ENCODE results near the gene WEE2. TPM values are rescaled to one million over a fixed set of nuclear protein-coding genes. Genes with fewer than 3 reads are reported as not detected.

WEE2 gene
- total RNA-seq, 1 experiment from 2014 or later = not detected

GRCh38 chr7:141675436-141676215 lies 32.5 kb upstream of the WEE2 start:
- Histone ChIP-seq H4K20me1 (ENCODE audit: insufficient read depth) (no peaks in the 10 kb centered on the region), H3K9me2 (ENCODE audit: insufficient read depth) (no peaks in the 10 kb centered on the region), H3K36me3 (ENCODE audit: control insufficient read depth in 1 of 2, insufficient read depth in 2 of 2, low read length in 2 of 2) (no peaks in the 10 kb centered on the region), H3K79me2 (ENCODE audit: insufficient read depth, low read length) (no peaks in the 10 kb centered on the region), H3K27me3 (ENCODE audit: insufficient read depth, low read length) (no peaks in the 10 kb centered on the region), H3K9me3 (ENCODE audit: control insufficient read depth in 1 of 2, insufficient read depth in 1 of 2, low read depth in 1 of 2, low read length in 2 of 2) (no peaks in the 10 kb centered on the region), H3K27ac (ENCODE audit: low read depth, low read length) (no peak overlapping the region), H2AFZ (ENCODE audit: low read depth, low read length, poor library complexity, severe bottlenecking) (no peak overlapping the region), H3K9ac (ENCODE audit: low read length) (no peak overlapping the region), H3K4me1 (ENCODE audit: control insufficient read depth in 1 of 2, insufficient read depth in 2 of 2, low read length in 2 of 2) (no peaks in the 10 kb centered on the region), H3K4me3 (replicated peaks in 1 of 2; ENCODE audit: low read depth in 1 of 2, low read length in 2 of 2) (no peak overlapping the region), H3K4me2 (ENCODE audit: low read length) (no peak overlapping the region)
- intact Hi-C loops (cut with micrococcal nuclease) = no loop called here
- TF ChIP-seq MAX (IDR thresholded peaks at IDR 0.05) = no peak
- no peak for TF ChIP-seq SRF (IDR thresholded peaks at IDR 0.05; ENCODE audit: low read depth)
- TF ChIP-seq TCF7L2 (IDR thresholded peaks at IDR 0.05; ENCODE audit: borderline replicate concordance, extremely low read depth, insufficient read depth, insufficient read length) = no peak
- TF ChIP-seq JUND (IDR thresholded peaks at IDR 0.05) = no peak
- TF ChIP-seq POLR2AphosphoS5 (IDR thresholded peaks at IDR 0.05; ENCODE audit: low read depth, low read length) = no peak
- RAD21 ChIA-PET (ENCODE audit: low non-redundant PET in 1 of 2, low total read pairs in 2 of 2, uncharacterized antibody in 2 of 2, unreplicated experiment in 2 of 2) = no interaction called here
- DNase-seq (ENCODE audit: low read depth, low spot score) = no peak
- BruUV-seq (replicated peaks) = no TSS peak
- POLR2A ChIA-PET = no interaction called here
- CTCF ChIA-PET = no interaction called here
- no peak for ATAC-seq

GRCh38 chr7:141676618-141677017 lies 31.5 kb upstream of the WEE2 start:
- 0 out of 4 replicates have a peak, but pooled peaks cover 0 to under 1% of the 10 kb centered on the region in 2 experiments for H3K36me3 ChIP-seq (ENCODE audit: control insufficient read depth in 1 of 2, insufficient read depth in 2 of 2, low read length in 2 of 2)
- no peaks in the 10 kb centered on the region for H3K9me2 ChIP-seq (ENCODE audit: insufficient read depth)
- BruUV-seq (replicated peaks) = no TSS peak
- DNase-seq (ENCODE audit: low read depth, low spot score) (no peak), ATAC-seq (no peak)
- no peak overlapping the region for H3K4me3 ChIP-seq (replicated peaks in 1 of 2; ENCODE audit: low read depth in 1 of 2, low read length in 2 of 2)
- H3K79me2 ChIP-seq (ENCODE audit: insufficient read depth, low read length) = no peaks in the 10 kb centered on the region
- no peak overlapping the region for H3K9ac ChIP-seq (ENCODE audit: low read length)
- H2AFZ ChIP-seq (ENCODE audit: low read depth, low read length, poor library complexity, severe bottlenecking) = no peak overlapping the region
- no peaks in the 10 kb centered on the region for H3K9me3 ChIP-seq (ENCODE audit: control insufficient read depth in 1 of 2, insufficient read depth in 1 of 2, low read depth in 1 of 2, low read length in 2 of 2)
- intact Hi-C loops (cut with micrococcal nuclease) = no loop called here
- CTCF ChIA-PET = no interaction called here
- no peak overlapping the region for H3K4me2 ChIP-seq (ENCODE audit: low read length)
- no peaks in the 10 kb centered on the region for H3K4me1 ChIP-seq (ENCODE audit: control insufficient read depth in 1 of 2, insufficient read depth in 2 of 2, low read length in 2 of 2)
- H3K27me3 ChIP-seq (ENCODE audit: insufficient read depth, low read length) = no peaks in the 10 kb centered on the region
- no peaks in the 10 kb centered on the region for H4K20me1 ChIP-seq (ENCODE audit: insufficient read depth)
- POLR2A ChIA-PET = no interaction called here
- H3K27ac ChIP-seq (ENCODE audit: low read depth, low read length) = no peak overlapping the region
- RAD21 ChIA-PET (ENCODE audit: low non-redundant PET in 1 of 2, low total read pairs in 2 of 2, uncharacterized antibody in 2 of 2, unreplicated experiment in 2 of 2) = no interaction called here
- no peak for TF ChIP-seq RAD21 (IDR thresholded peaks at IDR 0.05; ENCODE audit: low read depth)
- TF ChIP-seq ZNF274 (IDR thresholded peaks at IDR 0.05; ENCODE audit: low read depth, low read length) = no peak
- TF ChIP-seq ZFX (IDR thresholded peaks at IDR 0.05) = no peak
- no peak for TF ChIP-seq CEBPB (IDR thresholded peaks at IDR 0.05; ENCODE audit: low read depth)
- no peak for TF ChIP-seq EGR1 (IDR thresholded peaks at IDR 0.05; ENCODE audit: low read depth)
- TF ChIP-seq JUND (IDR thresholded peaks at IDR 0.05) = no peak
- TF ChIP-seq ZBTB33 (IDR thresholded peaks at IDR 0.05; ENCODE audit: extremely low read depth, insufficient replicate concordance, low read length) = no peak
- no peak for TF ChIP-seq CTCF (IDR thresholded peaks at IDR 0.05 in 2 of 3, conservative IDR thresholded peaks at IDR 0.05 in 1 of 3; ENCODE audit: borderline replicate concordance in 1 of 3, insufficient read depth in 1 of 3, low read depth in 2 of 3, low read length in 2 of 3)
- no peak for TF ChIP-seq EZH2 (IDR thresholded peaks at IDR 0.05)
- no peak for TF ChIP-seq ELF1 (IDR thresholded peaks at IDR 0.05; ENCODE audit: borderline replicate concordance, low read depth)
- TF ChIP-seq EZH2phosphoT487 (IDR thresholded peaks at IDR 0.05; ENCODE audit: borderline replicate concordance) = no peak
- TF ChIP-seq CBX3 (IDR thresholded peaks at IDR 0.05; ENCODE audit: low read depth) = no peak
- no peak for TF ChIP-seq ATF3 (IDR thresholded peaks at IDR 0.05)
